Measurements from ENCODE around the gene ZMYND8. TPM values are rescaled to one million over a fixed set of nuclear protein-coding genes. Genes with fewer than 3 reads are reported as not detected.

Gene ZMYND8
- total and polyA plus RNA-seq, 10 of the 15 experiments (the other 5 are each of a cell fraction or from before 2014, with no cell fraction given): 12.9 to 54.8 (median 23.1) TPM

DNA sequence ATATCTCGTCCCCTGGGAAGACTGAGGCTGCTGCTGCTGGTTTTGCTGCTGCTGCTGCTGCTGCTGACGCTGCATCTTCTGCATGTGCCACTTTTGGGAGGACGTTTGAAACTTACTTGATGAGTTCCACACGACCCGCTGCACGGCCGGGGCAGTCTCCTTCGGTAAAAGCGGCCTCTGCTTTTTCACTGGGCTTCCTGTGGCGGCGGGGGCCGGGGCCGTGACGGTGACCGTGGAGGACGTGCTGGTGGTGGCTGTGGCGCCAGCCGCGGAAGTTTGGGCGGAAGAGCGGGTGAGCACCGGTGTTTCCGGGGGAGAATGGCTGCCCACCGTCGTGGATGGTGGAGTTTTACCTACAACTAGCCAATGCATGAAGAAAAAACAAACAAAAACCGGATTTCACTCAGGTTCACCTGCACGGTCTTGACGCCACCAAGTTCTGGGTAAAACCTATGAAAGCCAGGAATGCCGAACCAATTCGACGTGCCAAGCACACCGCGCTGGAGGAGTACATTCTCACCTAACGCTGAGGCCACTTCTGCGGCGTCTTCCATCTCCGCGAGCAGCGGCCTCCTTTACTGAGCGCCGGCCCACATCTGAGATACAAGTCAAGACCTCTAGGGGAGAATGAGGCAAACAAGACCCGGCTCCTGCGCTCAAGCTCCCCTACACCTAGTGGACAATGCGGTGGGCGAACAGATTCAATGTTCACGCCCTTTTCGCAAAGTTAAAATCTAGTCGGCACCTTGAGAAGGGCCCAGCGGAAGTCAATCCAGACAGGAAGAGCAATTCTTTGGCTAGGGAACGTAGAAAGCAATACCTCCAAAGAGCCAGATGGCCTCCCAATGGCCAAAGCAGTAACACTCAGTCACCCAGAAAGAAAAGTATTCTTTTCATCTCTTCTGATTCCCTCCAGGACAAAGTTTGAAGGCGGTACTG, 117.5 kb downstream of the ZMYND8 start (continued):
- TF ChIP-seq, protein P1, sequence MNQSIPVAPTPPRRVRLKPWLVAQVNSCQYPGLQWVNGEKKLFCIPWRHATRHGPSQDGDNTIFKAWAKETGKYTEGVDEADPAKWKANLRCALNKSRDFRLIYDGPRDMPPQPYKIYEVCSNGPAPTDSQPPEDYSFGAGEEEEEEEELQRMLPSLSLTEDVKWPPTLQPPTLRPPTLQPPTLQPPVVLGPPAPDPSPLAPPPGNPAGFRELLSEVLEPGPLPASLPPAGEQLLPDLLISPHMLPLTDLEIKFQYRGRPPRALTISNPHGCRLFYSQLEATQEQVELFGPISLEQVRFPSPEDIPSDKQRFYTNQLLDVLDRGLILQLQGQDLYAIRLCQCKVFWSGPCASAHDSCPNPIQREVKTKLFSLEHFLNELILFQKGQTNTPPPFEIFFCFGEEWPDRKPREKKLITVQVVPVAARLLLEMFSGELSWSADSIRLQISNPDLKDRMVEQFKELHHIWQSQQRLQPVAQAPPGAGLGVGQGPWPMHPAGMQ (IDR thresholded peaks at IDR 0.05; ENCODE audit: borderline replicate concordance): no peak
- TF ChIP-seq, protein P2, sequence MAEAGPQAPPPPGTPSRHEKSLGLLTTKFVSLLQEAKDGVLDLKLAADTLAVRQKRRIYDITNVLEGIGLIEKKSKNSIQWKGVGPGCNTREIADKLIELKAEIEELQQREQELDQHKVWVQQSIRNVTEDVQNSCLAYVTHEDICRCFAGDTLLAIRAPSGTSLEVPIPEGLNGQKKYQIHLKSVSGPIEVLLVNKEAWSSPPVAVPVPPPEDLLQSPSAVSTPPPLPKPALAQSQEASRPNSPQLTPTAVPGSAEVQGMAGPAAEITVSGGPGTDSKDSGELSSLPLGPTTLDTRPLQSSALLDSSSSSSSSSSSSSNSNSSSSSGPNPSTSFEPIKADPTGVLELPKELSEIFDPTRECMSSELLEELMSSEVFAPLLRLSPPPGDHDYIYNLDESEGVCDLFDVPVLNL (IDR thresholded peaks at IDR 0.05; ENCODE audit: low read depth, low read length): no peak
- TF ChIP-seq YBX1 (IDR thresholded peaks at IDR 0.05) (no peak), GATAD2B (conservative IDR thresholded peaks at IDR 0.05; ENCODE audit: low read depth) (no peak), CHD2 (IDR thresholded peaks at IDR 0.05; ENCODE audit: borderline replicate concordance, low read depth, low read length) (no peak), CHD4 (IDR thresholded peaks at IDR 0.05) (no peak)
- TF ChIP-seq, protein P3, sequence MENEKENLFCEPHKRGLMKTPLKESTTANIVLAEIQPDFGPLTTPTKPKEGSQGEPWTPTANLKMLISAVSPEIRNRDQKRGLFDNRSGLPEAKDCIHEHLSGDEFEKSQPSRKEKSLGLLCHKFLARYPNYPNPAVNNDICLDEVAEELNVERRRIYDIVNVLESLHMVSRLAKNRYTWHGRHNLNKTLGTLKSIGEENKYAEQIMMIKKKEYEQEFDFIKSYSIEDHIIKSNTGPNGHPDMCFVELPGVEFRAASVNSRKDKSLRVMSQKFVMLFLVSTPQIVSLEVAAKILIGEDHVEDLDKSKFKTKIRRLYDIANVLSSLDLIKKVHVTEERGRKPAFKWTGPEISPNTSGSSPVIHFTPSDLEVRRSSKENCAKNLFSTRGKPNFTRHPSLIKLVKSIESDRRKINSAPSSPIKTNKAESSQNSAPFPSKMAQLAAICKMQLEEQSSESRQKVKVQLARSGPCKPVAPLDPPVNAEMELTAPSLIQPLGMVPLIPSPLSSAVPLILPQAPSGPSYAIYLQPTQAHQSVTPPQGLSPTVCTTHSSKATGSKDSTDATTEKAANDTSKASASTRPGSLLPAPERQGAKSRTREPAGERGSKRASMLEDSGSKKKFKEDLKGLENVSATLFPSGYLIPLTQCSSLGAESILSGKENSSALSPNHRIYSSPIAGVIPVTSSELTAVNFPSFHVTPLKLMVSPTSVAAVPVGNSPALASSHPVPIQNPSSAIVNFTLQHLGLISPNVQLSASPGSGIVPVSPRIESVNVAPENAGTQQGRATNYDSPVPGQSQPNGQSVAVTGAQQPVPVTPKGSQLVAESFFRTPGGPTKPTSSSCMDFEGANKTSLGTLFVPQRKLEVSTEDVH (IDR thresholded peaks at IDR 0.05; ENCODE audit: low read depth, partially characterized antibody): no peak

All from GM12878 (cell line).